DMS53 (cell line): ENCODE measurements around the gene KIF26B.

ENCODE experiments used
- DNase-seq: peaks from one replicate; lab custom pipeline; 2025; lab: John Stamatoyannopoulos, UW

KIF26B gene

GRCh38 chr1:245575710-245576109, 420.9 kb downstream of the KIF26B start:
- DNase-seq = no peak

GRCh38 chr1:245576323-245576722, 421.5 kb downstream of the KIF26B start:
- no peak for DNase-seq

GRCh38 chr1:245577191-245578157, 422.7 kb downstream of the KIF26B start:
- DNase-seq = no peak

GRCh38 chr1:245578308-245578707, 423.5 kb downstream of the KIF26B start:
- DNase-seq = no peak

- DNase-seq = no peak
These were observed 424.0 kb downstream of the KIF26B start for GRCh38 chr1:245578771-245579170.

- DNase-seq = no peak
These were observed 425.1 kb downstream of the KIF26B start for GRCh38 chr1:245579881-245580280.

GRCh38 chr1:245580651-245581050, 425.9 kb downstream of the KIF26B start:
- no peak for DNase-seq

- DNase-seq = no peak
These were observed 427.2 kb downstream of the KIF26B start for GRCh38 chr1:245582026-245582425.

GRCh38 chr1:245583081-245583480, 428.3 kb downstream of the KIF26B start:
- no peak for DNase-seq

- no peak for DNase-seq
These were observed 429.0 kb downstream of the KIF26B start for GRCh38 chr1:245583575-245584330.

- no peak for DNase-seq
These were observed 430.6 kb downstream of the KIF26B start for GRCh38 chr1:245585252-245585959.

- DNase-seq = no peak
These were observed 432.8 kb downstream of the KIF26B start for GRCh38 chr1:245587435-245588115.

- no peak for DNase-seq
These were observed 433.4 kb downstream of the KIF26B start for GRCh38 chr1:245588116-245588639.

- DNase-seq = no peak
These were observed 434.5 kb downstream of the KIF26B start for GRCh38 chr1:245589316-245589715.

- no peak for DNase-seq
These were observed 435.1 kb downstream of the KIF26B start for GRCh38 chr1:245589906-245590305.

- DNase-seq = no peak
These were observed 435.9 kb downstream of the KIF26B start for GRCh38 chr1:245590726-245591125.

- DNase-seq = no peak
These were observed 436.8 kb downstream of the KIF26B start for GRCh38 chr1:245591346-245592188.

GRCh38 chr1:245592189-245592460, 437.3 kb downstream of the KIF26B start:
- no peak for DNase-seq

GRCh38 chr1:245598524-245599305, 443.9 kb downstream of the KIF26B start:
- no peak for DNase-seq
